GM19397 (cell line): ENCODE measurements around the gene KRTAP26-1.

Experiments
- ATAC-seq: cut with Tn5 transposase; IDR thresholded peaks from one replicate; pipeline ENCODE4 v1.9.1; 2021; ENCODE audit warnings: mild to moderate bottlenecking, moderate library complexity; ENCODE audit not compliant: unreplicated experiment

The KRTAP26-1 gene

GRCh38 chr21:30320215-30320614 is at the start of gene KRTAP26-1:
Gene KRTAP26-1, minus strand, starts transcription at chr21:30320315. Its CDS starts 280 bp downstream, at chr21:30320035.
- ATAC-seq = no peak

GRCh38 chr21:30355906-30356305 is 35.8 kb upstream of the KRTAP26-1 start:
- ATAC-seq = no peak

- ATAC-seq = no peak
Observed at GRCh38 chr21:30354308-30355005, 34.3 kb upstream of the KRTAP26-1 start.

- ATAC-seq = no peak
Observed at GRCh38 chr21:30351534-30351933, 31.4 kb upstream of the KRTAP26-1 start.

- no peak for ATAC-seq
Observed at GRCh38 chr21:30349572-30349971, 29.5 kb upstream of the KRTAP26-1 start.

- ATAC-seq = no peak
Observed at GRCh38 chr21:30348506-30348905, 28.4 kb upstream of the KRTAP26-1 start, which contains the start of gene KRTAP23-1. Gene KRTAP23-1, minus strand, starts transcription at chr21:30348606. Its CDS starts 0 bp downstream, at chr21:30348606.

GRCh38 chr21:30345014-30345413 is 24.9 kb upstream of the KRTAP26-1 start:
- ATAC-seq = no peak

GRCh38 chr21:30340714-30341573 is 20.8 kb upstream of the KRTAP26-1 start:
- ATAC-seq = no peak

- no peak for ATAC-seq
Observed at GRCh38 chr21:30338717-30339116, 18.6 kb upstream of the KRTAP26-1 start.

GRCh38 chr21:30337772-30338171 is 17.7 kb upstream of the KRTAP26-1 start:
- ATAC-seq = no peak

GRCh38 chr21:30337276-30337744 is 17.2 kb upstream of the KRTAP26-1 start, which contains the start of gene KRTAP27-1:
Gene KRTAP27-1, minus strand, starts transcription at chr21:30337694. Its CDS starts 26 bp downstream, at chr21:30337668.
- no peak for ATAC-seq

- ATAC-seq = no peak
Observed at GRCh38 chr21:30336596-30336995, 16.5 kb upstream of the KRTAP26-1 start.

- no peak for ATAC-seq
Observed at GRCh38 chr21:30333736-30334135, 13.6 kb upstream of the KRTAP26-1 start.

GRCh38 chr21:30332681-30333080 is 12.6 kb upstream of the KRTAP26-1 start:
- ATAC-seq = no peak

- no peak for ATAC-seq
Observed at GRCh38 chr21:30329203-30329875, 9.2 kb upstream of the KRTAP26-1 start.

- ATAC-seq = no peak
Observed at GRCh38 chr21:30326390-30326789, 6.3 kb upstream of the KRTAP26-1 start.

GRCh38 chr21:30315701-30316100 is 4.4 kb downstream of the KRTAP26-1 start:
- ATAC-seq = no peak

GRCh38 chr21:30306884-30307283 is 13.2 kb downstream of the KRTAP26-1 start:
- ATAC-seq = no peak

GRCh38 chr21:30305136-30305535 is 15.0 kb downstream of the KRTAP26-1 start:
- ATAC-seq = no peak

GRCh38 chr21:30289215-30289614 is 30.9 kb downstream of the KRTAP26-1 start, which contains the start of gene KRTAP25-1:
Gene KRTAP25-1, minus strand, starts transcription at chr21:30289514. Its CDS starts 24 bp downstream, at chr21:30289490.
- ATAC-seq = no peak

GRCh38 chr21:30282850-30283249 is 37.3 kb downstream of the KRTAP26-1 start, which contains the start of gene KRTAP24-1:
Gene KRTAP24-1, minus strand, starts transcription at chr21:30282950. Its CDS starts 18 bp downstream, at chr21:30282932.
- no peak for ATAC-seq
